ENCODE data around the gene SYT15.

DNA sequence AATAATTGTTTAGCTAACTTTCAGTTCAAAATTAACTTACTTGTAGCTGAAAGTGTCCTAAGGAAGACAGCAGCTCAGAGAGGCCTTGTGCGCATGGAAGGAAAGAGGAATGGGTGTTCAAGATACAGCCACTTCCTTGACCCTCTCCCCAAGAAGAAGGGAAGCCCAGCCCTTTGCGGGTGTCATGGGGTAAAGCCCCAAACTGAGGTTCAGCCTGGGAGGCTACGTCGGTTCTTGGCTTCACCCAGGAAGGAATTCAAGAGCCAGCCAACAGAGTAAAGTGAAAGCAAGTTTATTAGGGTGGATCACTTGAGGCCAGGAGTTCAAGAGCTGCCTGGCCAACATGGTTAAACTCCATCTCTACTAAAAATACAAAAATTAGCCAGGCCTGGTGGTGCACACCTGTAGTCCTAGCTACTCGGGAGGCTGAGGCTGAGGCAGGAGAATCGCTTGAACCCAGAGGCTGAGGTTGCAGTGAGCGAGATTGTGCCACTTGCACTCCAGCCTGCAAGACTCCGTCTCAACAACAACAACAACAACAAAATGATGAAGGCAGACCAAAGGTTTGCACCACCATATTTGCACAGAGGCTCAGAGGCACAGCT is 38.4 kb upstream of the SYT15 start:
- TF ChIP-seq CTCF (IDR thresholded peaks at IDR 0.05) (no peak), POLR2A (IDR thresholded peaks at IDR 0.05) (no peak)

Data from lower leg skin (tissue), 3 donors.